Endothelial cell of umbilical vein (primary cell): Measurements from ENCODE around the gene C1QTNF8. TPM values are rescaled to one million over a fixed set of nuclear protein-coding genes. Genes with fewer than 3 reads are reported as not detected.

ENCODE experiments used
- BruUV-seq: library from RNA; stranded (reverse); fragments of 400-500 nt; replicated peaks from 2 replicates; lab custom pipeline; 2021; lab: Mats Ljungman, UMichigan
- CTCF ChIA-PET: fragments of 300-600, 350-600 bp; sonication (Branson Sonifier 250); formaldehyde crosslinking; loops from one replicate; lab custom pipeline; 2021; ENCODE audit warnings: antibody characterized with exemption, inconsistent platforms; lab: Charles Lee
- POLR2A ChIA-PET: fragments of 300-600, 350-600 bp; sonication (Branson Sonifier 250); formaldehyde crosslinking; loops from one replicate; lab custom pipeline; 2021; ENCODE audit warnings: antibody characterized with exemption, inconsistent platforms; lab: Charles Lee
- DNase-seq: peaks from one replicate; pipeline ENCODE4 v3.0.0-alpha.2; 2011; ENCODE audit warnings: low read depth, low spot score
- FAIRE-seq: peaks from 2 replicates; lab custom pipeline; 2011; peaks lifted over from hg19 to GRCh38; lab: Jason Lieb, UNC
- H2AFZ ChIP-seq: 2 replicates; pipeline ENCODE4 v1.6.0; 2012; ENCODE audit warnings: low read depth, low read length, control low read depth, inconsistent platforms
- H3K27ac ChIP-seq: 2 replicates; pipeline ENCODE4 v1.5.1; 2011; ENCODE audit warnings: low read depth, mild to moderate bottlenecking, control low read depth, low read length, moderate library complexity; ENCODE audit not compliant: insufficient read depth
- H3K27me3 ChIP-seq, 2 experiments: 2 replicates each; pipeline versions ENCODE4 v1.6.0 to v1.6.1; 2011; ENCODE audit warnings: low read length in 2 of 2, mixed read lengths in 1 of 2; ENCODE audit not compliant: control insufficient read depth in 2 of 2, insufficient read depth in 2 of 2
- H3K36me3 ChIP-seq, 2 experiments: 2 replicates in 1 of 2; 3 replicates in 1 of 2; pipeline ENCODE4 v1.5.1; 2011; ENCODE audit warnings: low read length in 2 of 2, mild to moderate bottlenecking in 1 of 2, moderate library complexity in 1 of 2; ENCODE audit not compliant: control insufficient read depth in 2 of 2, insufficient read depth in 2 of 2; ENCODE audit errors: extremely low read depth in 1 of 2
- H3K4me1 ChIP-seq: 3 replicates; pipeline ENCODE4 v1.5.1; 2011; ENCODE audit warnings: mild to moderate bottlenecking, low read length; ENCODE audit not compliant: control insufficient read depth, insufficient read depth; ENCODE audit errors: extremely low read depth
- H3K4me2 ChIP-seq: 2 replicates; pipeline ENCODE4 v1.6.1; 2011; ENCODE audit warnings: low read length, control low read depth, mixed read lengths; ENCODE audit not compliant: insufficient read depth
- H3K4me3 ChIP-seq, 3 experiments: fragments of 200-600 bp in 1 of 3; sonication (generic), shearing (Covaris generic) in 1 of 3; replicated peaks in 1 of 3; 2 replicates each; pipeline ENCODE4 v1.5.1; 2011 to 2016; ENCODE audit warnings: control low read depth in 3 of 3, low read length in 3 of 3, mild to moderate bottlenecking in 2 of 3, inconsistent platforms in 1 of 3, low read depth in 1 of 3, moderate library complexity in 1 of 3; ENCODE audit not compliant: insufficient read depth in 1 of 3
- H3K79me2 ChIP-seq: 2 replicates; pipeline ENCODE4 v1.6.0; 2012; ENCODE audit warnings: low read length, inconsistent platforms; ENCODE audit not compliant: control insufficient read depth, insufficient read depth
- H3K9ac ChIP-seq: replicated peaks from 2 replicates; pipeline ENCODE3; 2011; ENCODE audit warnings: low read length, control low read depth; ENCODE audit not compliant: insufficient read depth; ENCODE audit errors: extremely low read depth
- H3K9me1 ChIP-seq: replicated peaks from 3 replicates; pipeline ENCODE4 v1.6.0; 2011; ENCODE audit warnings: mild to moderate bottlenecking, low read length; ENCODE audit not compliant: control insufficient read depth, insufficient read depth; ENCODE audit errors: extremely low read depth
- H3K9me3 ChIP-seq: replicated peaks from 2 replicates; pipeline ENCODE4 v1.5.1; 2012; ENCODE audit warnings: low read length, inconsistent platforms; ENCODE audit not compliant: control insufficient read depth, insufficient read depth
- H4K20me1 ChIP-seq: replicated peaks from 2 replicates; pipeline ENCODE3; 2011; ENCODE audit warnings: mild to moderate bottlenecking, low read length; ENCODE audit not compliant: control insufficient read depth, insufficient read depth; ENCODE audit errors: extremely low read depth
- CTCF ChIP-seq, 2 donors: IDR thresholded peaks; 1 replicate in 1 of 2; 2 replicates in 1 of 2; pipeline ENCODE4 v1.5.1; 2011; ENCODE audit warnings: low read length in 2 of 2, mild to moderate bottlenecking in 2 of 2, moderate library complexity in 2 of 2, control low read depth in 1 of 2, inconsistent platforms in 1 of 2, low read depth in 1 of 2; ENCODE audit not compliant: insufficient read depth in 1 of 2; ENCODE audit errors: extremely low read depth in 1 of 2
- EZH2 ChIP-seq: IDR thresholded peaks from 2 replicates; pipeline ENCODE4 v1.6.1; 2012; ENCODE audit warnings: borderline replicate concordance, low read depth, mild to moderate bottlenecking, moderate library complexity, low read length, inconsistent platforms; ENCODE audit not compliant: severe bottlenecking
- FOS ChIP-seq: IDR thresholded peaks from 2 replicates; pipeline ENCODE4 v1.6.1; 2011; ENCODE audit warnings: mild to moderate bottlenecking, low read length, moderate library complexity, borderline replicate concordance; ENCODE audit not compliant: insufficient read depth
- GATA2 ChIP-seq: IDR thresholded peaks from 2 replicates; pipeline ENCODE4 v1.7.0; 2011; ENCODE audit warnings: low read depth, mild to moderate bottlenecking, moderate library complexity, mixed read lengths, low read length; ENCODE audit not compliant: insufficient read length, insufficient read depth
- JUN ChIP-seq: IDR thresholded peaks from 2 replicates; pipeline ENCODE4 v1.6.1; 2011; ENCODE audit warnings: borderline replicate concordance, low read depth; ENCODE audit not compliant: insufficient read length, insufficient read depth
- MYC ChIP-seq: IDR thresholded peaks from one replicate; pipeline ENCODE4 v1.6.1; 2011; ENCODE audit warnings: mild to moderate bottlenecking, low read depth, low read length
- POLR2A ChIP-seq: IDR thresholded peaks from 2 replicates; pipeline ENCODE4 v1.6.1; 2012; ENCODE audit warnings: low read depth, mild to moderate bottlenecking, control low read depth, low read length
- POLR2AphosphoS5 ChIP-seq: IDR thresholded peaks from 2 replicates; pipeline ENCODE4 v1.6.1; 2012; ENCODE audit warnings: low read depth, mild to moderate bottlenecking, control low read depth, low read length, moderate library complexity; ENCODE audit not compliant: insufficient read depth
- dilution Hi-C: fragments of 300-500 bp; cut with MboI; formaldehyde crosslinking; loops from one replicate; pipeline ENCODE4 v1.15.0; 2019; ENCODE audit warnings: low sequenced_read_pairs; ENCODE audit not compliant: extremely low pct_ligation_motif_present
- intact Hi-C: fragments of 100-400 bp; cut with micrococcal nuclease; formaldehyde crosslinking; loops from one replicate; pipeline ENCODE4 v1.10.0; 2022
- polyA plus RNA-seq, 4 experiments: library from polyadenylated mRNA; depleted of rRNA in 3 of 4; stranded (reverse) in 3 of 4; unstranded in 1 of 4; fragments of >200 nt; gene quantifications; 2 replicates each; pipeline versions ENCODE4 v1.2.1 to v1.2.3, GENCODE V29; 2011 to 2012; ENCODE audit warnings: missing spikeins in 1 of 4
- total RNA-seq: library from RNA; stranded (reverse); gene quantifications from 2 replicates; pipeline ENCODE4 v1.2.3, GENCODE V29; 2021
- TF ChIP-seq, protein P1 (sequence below): IDR thresholded peaks from 2 replicates; pipeline ENCODE4 v1.6.1; 2011; ENCODE audit not compliant: insufficient read depth, insufficient read length

Gene C1QTNF8
- total and polyA plus RNA-seq, 2 donors (not counting 3 experiments of a cell fraction or from before 2014, with no cell fraction given), result not detected

- intact Hi-C loops, result no loop called here
- Histone ChIP-seq H3K4me3 (no peak overlapping the region), H3K9me3 (no peaks in the 10 kb centered on the region), H3K27ac (no peak overlapping the region), H3K27me3 (no peaks in the 10 kb centered on the region), H3K9ac (no peak overlapping the region), H3K9me1 (no peaks in the 10 kb centered on the region), H3K4me1 (peaks cover 30% of the 10 kb centered on the region), H3K36me3 (no peaks in the 10 kb centered on the region), H3K79me2 (no peaks in the 10 kb centered on the region), H4K20me1 (no peaks in the 10 kb centered on the region), H2AFZ (no peak overlapping the region), H3K4me2 (no peak overlapping the region)
- no TSS peak for BruUV-seq
- dilution Hi-C loops, result no loop called here
- ChIA-PET CTCF (interaction anchor here (1.8 kb wide), 1 partner anchor 23 kb away, joined by 12 read pairs; no protein-coding TSS in a partner anchor), POLR2A (no interaction called here)
- DNase-seq, result no peak
- FAIRE-seq, result no peak
- TF ChIP-seq MYC, result no peak
- no peak for TF ChIP-seq EZH2
- TF ChIP-seq GATA2, result no peak
- TF ChIP-seq, protein P1, sequence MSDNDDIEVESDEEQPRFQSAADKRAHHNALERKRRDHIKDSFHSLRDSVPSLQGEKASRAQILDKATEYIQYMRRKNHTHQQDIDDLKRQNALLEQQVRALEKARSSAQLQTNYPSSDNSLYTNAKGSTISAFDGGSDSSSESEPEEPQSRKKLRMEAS, result no peak
- TF ChIP-seq POLR2A, result no peak
- TF ChIP-seq CTCF (IDR thresholded peaks at IDR 0.05; ENCODE audit: extremely low read depth in 1 of 2, insufficient read depth in 1 of 2, low read depth in 1 of 2, low read length in 2 of 2), result no peak
- no peak for TF ChIP-seq JUN
- no peak for TF ChIP-seq POLR2AphosphoS5
- no peak for TF ChIP-seq FOS
Observed at GRCh38 chr16:1079786-1080525, 16.1 kb downstream of the C1QTNF8 start.
